HCT116 (cell line): ENCODE results near the gene TRPT1.

ENCODE experiments used
- ATF3 ChIP-seq: IDR thresholded peaks from 2 replicates; pipeline ENCODE4 v1.6.1; 2012
- CTCF ChIP-seq, 3 experiments: fragments of 200-600 bp in 1 of 3; sonication (generic) in 1 of 3; IDR thresholded peaks in 2 of 3; conservative IDR thresholded peaks in 1 of 3; 2 replicates each; pipeline ENCODE4 v1.5.1; 2012 to 2017; ENCODE audit warnings: low read depth in 2 of 3, low read length in 2 of 3, antibody characterized with exemption in 1 of 3, borderline replicate concordance in 1 of 3, control low read depth in 1 of 3, mild to moderate bottlenecking in 1 of 3, mixed read lengths in 1 of 3, mixed run types in 1 of 3, moderate library complexity in 1 of 3; ENCODE audit not compliant: insufficient read depth in 1 of 3
- EZH2 ChIP-seq: fragments of 200-600 bp; sonication (generic); IDR thresholded peaks from 2 replicates; pipeline ENCODE4 v1.6.1; 2017; ENCODE audit warnings: antibody characterized with exemption, mixed run types
- POLR2A ChIP-seq: IDR thresholded peaks from 2 replicates; pipeline ENCODE4 v1.7.0; 2011; ENCODE audit warnings: borderline replicate concordance; ENCODE audit not compliant: insufficient read depth, insufficient read length; ENCODE audit errors: extremely low read depth
- POLR2AphosphoS5 ChIP-seq: IDR thresholded peaks from 2 replicates; pipeline ENCODE4 v1.6.1; 2011; ENCODE audit warnings: mild to moderate bottlenecking, low read depth, low read length, moderate library complexity
- YY1 ChIP-seq: IDR thresholded peaks from 2 replicates; pipeline ENCODE4 v1.6.1; 2011; ENCODE audit warnings: low read length, low read depth, moderate library complexity, mild to moderate bottlenecking; ENCODE audit not compliant: insufficient replicate concordance; ENCODE audit errors: extremely low read depth

GRCh38 chr11:64244107-64244506 lies 18.1 kb upstream of the TRPT1 start:
- no peak for TF ChIP-seq YY1
- TF ChIP-seq POLR2A, result no peak
- TF ChIP-seq POLR2AphosphoS5, result no peak; the same call in 1 of the 2 replicates
- no peak for TF ChIP-seq ATF3
- TF ChIP-seq EZH2, result no peak
- no peak for TF ChIP-seq CTCF (IDR thresholded peaks at IDR 0.05 in 2 of 3, conservative IDR thresholded peaks at IDR 0.05 in 1 of 3; ENCODE audit: borderline replicate concordance in 1 of 3, insufficient read depth in 1 of 3, low read depth in 2 of 3, low read length in 2 of 3)
